ENCODE results near the gene USP22. TPM values are rescaled to one million over a fixed set of nuclear protein-coding genes. Genes with fewer than 3 reads are reported as not detected.

USP22 gene
- polyA plus RNA-seq, 1 donor (not counting 4 experiments of a cell fraction or from before 2014, with no cell fraction given): 111 TPM

DNA sequence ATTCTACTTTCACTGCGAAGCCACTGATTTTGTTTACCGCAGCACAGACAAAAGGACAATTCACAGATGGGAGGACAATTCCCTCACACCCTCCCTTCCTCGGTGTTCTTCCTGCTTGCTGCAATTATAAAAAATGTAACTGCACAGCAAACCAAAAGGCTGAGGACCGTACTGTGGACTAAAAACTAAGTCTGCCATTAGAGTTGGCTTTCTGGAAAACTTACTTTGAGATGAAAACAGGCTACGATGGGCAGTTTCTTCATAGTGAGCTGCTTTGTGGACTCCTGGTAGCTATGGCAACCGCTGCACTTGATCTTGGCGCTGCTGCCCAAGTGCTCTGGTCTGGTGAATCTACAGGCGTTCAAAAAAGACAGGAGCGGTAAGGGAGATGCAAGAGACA lies 35.2 kb downstream of the USP22 start:
- Histone ChIP-seq H3K9me3 (ENCODE audit: control insufficient read depth, low read depth, low read length) (no peaks in the 10 kb centered on the region), H3K4me3 (ENCODE audit: control insufficient read depth in 2 of 3, extremely low read depth in 1 of 3, insufficient read depth in 2 of 3, low read depth in 1 of 3, low read length in 3 of 3) (no peak overlapping the region), H3K9me1 (ENCODE audit: control insufficient read depth, extremely low read depth, insufficient read depth, low read length) (no peaks in the 10 kb centered on the region), H3K27ac (ENCODE audit: control insufficient read depth, insufficient read depth, low read length) (no peak overlapping the region), H4K20me1 (ENCODE audit: control insufficient read depth, extremely low read depth, insufficient read depth, low read length) (peaks cover 21% of the 10 kb centered on the region), H3K36me3 (ENCODE audit: control insufficient read depth in 2 of 2, extremely low read depth in 1 of 2, insufficient read depth in 2 of 2, low read length in 2 of 2) (peaks cover 69 to 87% of the 10 kb centered on the region in 2 experiments), H3K9ac (ENCODE audit: control insufficient read depth, extremely low read depth, insufficient read depth, low read length) (no peak overlapping the region), H3K27me3 (ENCODE audit: control insufficient read depth, extremely low read depth, insufficient read depth, low read length) (no peaks in the 10 kb centered on the region), H3K79me2 (ENCODE audit: control insufficient read depth, insufficient read depth, low read length) (peaks cover 39% of the 10 kb centered on the region), H3K4me2 (ENCODE audit: control insufficient read depth, extremely low read depth, insufficient read depth, low read depth, low read length) (no peak overlapping the region), H2AFZ (ENCODE audit: control insufficient read depth, low read length) (no peak overlapping the region), H3K4me1 (ENCODE audit: control insufficient read depth, extremely low read depth, insufficient read depth, low read length) (no peaks in the 10 kb centered on the region)
- TF ChIP-seq, protein P1, sequence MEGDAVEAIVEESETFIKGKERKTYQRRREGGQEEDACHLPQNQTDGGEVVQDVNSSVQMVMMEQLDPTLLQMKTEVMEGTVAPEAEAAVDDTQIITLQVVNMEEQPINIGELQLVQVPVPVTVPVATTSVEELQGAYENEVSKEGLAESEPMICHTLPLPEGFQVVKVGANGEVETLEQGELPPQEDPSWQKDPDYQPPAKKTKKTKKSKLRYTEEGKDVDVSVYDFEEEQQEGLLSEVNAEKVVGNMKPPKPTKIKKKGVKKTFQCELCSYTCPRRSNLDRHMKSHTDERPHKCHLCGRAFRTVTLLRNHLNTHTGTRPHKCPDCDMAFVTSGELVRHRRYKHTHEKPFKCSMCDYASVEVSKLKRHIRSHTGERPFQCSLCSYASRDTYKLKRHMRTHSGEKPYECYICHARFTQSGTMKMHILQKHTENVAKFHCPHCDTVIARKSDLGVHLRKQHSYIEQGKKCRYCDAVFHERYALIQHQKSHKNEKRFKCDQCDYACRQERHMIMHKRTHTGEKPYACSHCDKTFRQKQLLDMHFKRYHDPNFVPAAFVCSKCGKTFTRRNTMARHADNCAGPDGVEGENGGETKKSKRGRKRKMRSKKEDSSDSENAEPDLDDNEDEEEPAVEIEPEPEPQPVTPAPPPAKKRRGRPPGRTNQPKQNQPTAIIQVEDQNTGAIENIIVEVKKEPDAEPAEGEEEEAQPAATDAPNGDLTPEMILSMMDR (optimal IDR thresholded peaks at IDR 0.05 in 1 of 3, IDR thresholded peaks at IDR 0.05 in 1 of 3, conservative IDR thresholded peaks at IDR 0.05 in 1 of 3; ENCODE audit: extremely low read depth in 1 of 3, insufficient read depth in 2 of 3, low read length in 3 of 3): no peak
- TF ChIP-seq EZH2 (IDR thresholded peaks at IDR 0.05; ENCODE audit: low read length): no peak
- dilution Hi-C loops (cut with MboI; ENCODE audit: extremely low pct_ligation_motif_present, low sequenced_read_pairs): no loop called here
- no peak for DNase-seq (ENCODE audit: low read depth, low spot score)
- no peak for FAIRE-seq

DNA sequence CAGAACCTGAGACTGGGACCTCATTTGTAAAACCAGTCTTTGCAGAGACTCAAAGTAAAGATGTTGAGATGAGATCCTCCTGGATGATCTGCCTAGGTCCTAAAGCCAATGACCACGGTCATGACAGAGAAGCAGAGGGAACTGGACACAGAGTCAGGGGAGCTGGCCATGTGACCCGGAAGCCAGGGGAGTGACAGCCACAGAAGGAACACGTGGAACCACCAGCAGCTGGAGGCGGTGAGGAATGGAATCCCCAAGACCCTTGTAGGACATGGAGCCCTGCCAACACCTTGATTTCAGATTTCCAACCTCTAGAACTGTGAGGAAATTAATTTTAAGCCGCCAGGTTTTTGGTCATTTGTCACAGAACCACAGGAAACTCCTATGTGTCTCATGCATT lies 37.0 kb downstream of the USP22 start:
- dilution Hi-C loops (cut with MboI; ENCODE audit: extremely low pct_ligation_motif_present, low sequenced_read_pairs): no loop called here
- Histone ChIP-seq H3K79me2 (ENCODE audit: control insufficient read depth, insufficient read depth, low read length) (peaks cover 29% of the 10 kb centered on the region), H3K4me2 (ENCODE audit: control insufficient read depth, extremely low read depth, insufficient read depth, low read depth, low read length) (no peak overlapping the region), H4K20me1 (ENCODE audit: control insufficient read depth, extremely low read depth, insufficient read depth, low read length) (peaks cover 12% of the 10 kb centered on the region), H3K4me1 (ENCODE audit: control insufficient read depth, extremely low read depth, insufficient read depth, low read length) (no peaks in the 10 kb centered on the region), H3K4me3 (ENCODE audit: control insufficient read depth in 2 of 3, extremely low read depth in 1 of 3, insufficient read depth in 2 of 3, low read depth in 1 of 3, low read length in 3 of 3) (no peak overlapping the region), H3K27ac (ENCODE audit: control insufficient read depth, insufficient read depth, low read length) (no peak overlapping the region), H3K27me3 (ENCODE audit: control insufficient read depth, extremely low read depth, insufficient read depth, low read length) (no peaks in the 10 kb centered on the region), H3K9me1 (ENCODE audit: control insufficient read depth, extremely low read depth, insufficient read depth, low read length) (no peaks in the 10 kb centered on the region), H3K9ac (ENCODE audit: control insufficient read depth, extremely low read depth, insufficient read depth, low read length) (no peak overlapping the region), H2AFZ (ENCODE audit: control insufficient read depth, low read length) (no peak overlapping the region), H3K36me3 (ENCODE audit: control insufficient read depth in 2 of 2, extremely low read depth in 1 of 2, insufficient read depth in 2 of 2, low read length in 2 of 2) (peaks cover 65 to 83% of the 10 kb centered on the region in 2 experiments), H3K9me3 (ENCODE audit: control insufficient read depth, low read depth, low read length) (no peaks in the 10 kb centered on the region)
- TF ChIP-seq, protein P1 (optimal IDR thresholded peaks at IDR 0.05 in 1 of 3, IDR thresholded peaks at IDR 0.05 in 1 of 3, conservative IDR thresholded peaks at IDR 0.05 in 1 of 3; ENCODE audit: extremely low read depth in 1 of 3, insufficient read depth in 2 of 3, low read length in 3 of 3): no peak
- TF ChIP-seq EZH2 (IDR thresholded peaks at IDR 0.05; ENCODE audit: low read length): no peak
- FAIRE-seq (no peak), DNase-seq (ENCODE audit: low read depth, low spot score) (no peak)

Measured in keratinocyte (primary cell).